Peyer's patch (tissue), 4 donors: ENCODE measurements around the gene ZNF442.

Experiments
- POLR2A ChIP-seq, 2 donors: fragments of 450-650 bp; IDR thresholded peaks; one replicate each; pipeline ENCODE4 v1.5.1; 2017; ENCODE audit warnings: antibody characterized with exemption in 2 of 2, mild to moderate bottlenecking in 2 of 2, moderate library complexity in 2 of 2
- TF ChIP-seq, protein P1 (sequence below), 6 experiments: fragments of 450-650 bp in 4 of 6; fragments of 200-600 bp in 2 of 6; sonication (generic) in 1 of 6; IDR thresholded peaks; one replicate each; pipeline ENCODE4 v1.5.1; 2017 to 2019; ENCODE audit warnings: antibody characterized with exemption in 6 of 6, mild to moderate bottlenecking in 3 of 6, moderate library complexity in 1 of 6

DNA sequence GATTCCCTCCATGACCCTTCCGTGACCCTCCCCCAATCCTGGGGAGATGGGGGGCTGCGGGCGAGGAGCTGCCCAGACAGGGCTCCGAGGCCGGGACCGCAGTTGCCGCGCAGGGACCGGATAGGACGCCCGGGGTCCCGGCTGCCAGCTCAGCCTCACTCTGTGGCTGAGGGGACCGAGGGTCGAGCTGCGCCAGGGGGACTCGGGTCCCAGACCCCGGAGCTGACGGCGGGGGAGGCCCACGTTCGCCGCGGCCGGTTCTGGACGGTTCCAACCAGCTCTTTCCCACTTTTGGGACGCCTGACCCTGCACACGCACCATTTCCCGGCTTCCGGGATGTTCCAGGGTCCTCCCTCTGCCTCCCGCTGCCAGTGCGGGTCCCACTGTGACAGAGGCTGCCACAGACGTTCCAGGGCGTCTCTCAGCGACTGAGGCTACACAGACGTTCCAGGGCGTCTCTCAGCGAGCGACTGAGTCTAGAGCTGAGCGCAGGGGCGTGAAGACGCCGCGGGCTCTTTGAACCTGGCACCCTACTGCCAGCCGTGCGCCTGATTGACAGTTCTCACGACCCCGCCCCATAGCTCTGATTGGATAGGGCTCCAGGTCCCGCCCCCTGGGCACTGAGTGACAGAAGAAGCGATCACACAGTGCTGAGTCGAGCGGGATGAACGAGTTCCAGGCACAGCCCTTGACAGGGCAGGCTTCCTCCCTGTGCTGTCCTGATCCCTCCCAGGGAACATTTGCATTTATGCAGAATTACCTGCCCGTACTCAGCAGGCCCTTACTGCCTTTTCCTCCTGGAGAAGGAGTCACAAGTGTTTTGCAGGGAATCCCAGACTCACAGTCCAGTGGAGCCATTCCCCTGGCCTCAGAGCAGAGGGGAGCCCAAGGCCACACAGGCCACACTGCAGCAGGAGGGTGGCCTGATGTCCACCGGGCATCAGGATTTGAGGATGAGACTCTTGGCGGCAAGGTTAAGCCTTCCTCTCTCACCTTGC is 32.0 kb downstream of the ZNF442 start, which contains the start of gene ZNF563:
- TF ChIP-seq, protein P1, sequence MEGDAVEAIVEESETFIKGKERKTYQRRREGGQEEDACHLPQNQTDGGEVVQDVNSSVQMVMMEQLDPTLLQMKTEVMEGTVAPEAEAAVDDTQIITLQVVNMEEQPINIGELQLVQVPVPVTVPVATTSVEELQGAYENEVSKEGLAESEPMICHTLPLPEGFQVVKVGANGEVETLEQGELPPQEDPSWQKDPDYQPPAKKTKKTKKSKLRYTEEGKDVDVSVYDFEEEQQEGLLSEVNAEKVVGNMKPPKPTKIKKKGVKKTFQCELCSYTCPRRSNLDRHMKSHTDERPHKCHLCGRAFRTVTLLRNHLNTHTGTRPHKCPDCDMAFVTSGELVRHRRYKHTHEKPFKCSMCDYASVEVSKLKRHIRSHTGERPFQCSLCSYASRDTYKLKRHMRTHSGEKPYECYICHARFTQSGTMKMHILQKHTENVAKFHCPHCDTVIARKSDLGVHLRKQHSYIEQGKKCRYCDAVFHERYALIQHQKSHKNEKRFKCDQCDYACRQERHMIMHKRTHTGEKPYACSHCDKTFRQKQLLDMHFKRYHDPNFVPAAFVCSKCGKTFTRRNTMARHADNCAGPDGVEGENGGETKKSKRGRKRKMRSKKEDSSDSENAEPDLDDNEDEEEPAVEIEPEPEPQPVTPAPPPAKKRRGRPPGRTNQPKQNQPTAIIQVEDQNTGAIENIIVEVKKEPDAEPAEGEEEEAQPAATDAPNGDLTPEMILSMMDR (IDR thresholded peaks at IDR 0.05) = no peak
- peak; percentile 86 for TF ChIP-seq POLR2A (IDR thresholded peaks at IDR 0.05)
